HepG2 (cell line): ENCODE data around the gene GHRL.

Source experiments
- BRCA1 ChIP-seq: sonication (generic); formaldehyde crosslinking; IDR thresholded peaks from 2 replicates; pipeline ENCODE4 v1.4.0; 2020; ENCODE audit warnings: missing genetic modification reagents
- CTCF ChIP-seq: sonication (generic); formaldehyde crosslinking; IDR thresholded peaks from 2 replicates; pipeline ENCODE4 v1.5.0; 2020; ENCODE audit warnings: mild to moderate bottlenecking, missing genetic modification reagents, moderate library complexity
- FOSL2 ChIP-seq: sonication (generic); formaldehyde crosslinking; IDR thresholded peaks from 2 replicates; pipeline ENCODE4 v1.4.0; 2020; ENCODE audit warnings: missing genetic modification reagents
- ISL2 ChIP-seq: sonication (generic); formaldehyde crosslinking; IDR thresholded peaks from 2 replicates; pipeline ENCODE4 v1.5.0; 2020; ENCODE audit warnings: missing genetic modification reagents
- NFKB2 ChIP-seq: sonication (generic); formaldehyde crosslinking; IDR thresholded peaks from 2 replicates; pipeline ENCODE4 v1.4.0; 2020; ENCODE audit warnings: missing genetic modification reagents, borderline replicate concordance
- POLR2A ChIP-seq, 2 experiments: IDR thresholded peaks; 2 replicates each; pipeline ENCODE4 v1.6.1; 2011; ENCODE audit warnings: low read depth in 2 of 2, low read length in 2 of 2, mild to moderate bottlenecking in 1 of 2, moderate library complexity in 1 of 2; ENCODE audit not compliant: insufficient read depth in 1 of 2
- TAF1 ChIP-seq: sonication (generic); formaldehyde crosslinking; IDR thresholded peaks from 2 replicates; pipeline ENCODE4 v1.4.0; 2020; ENCODE audit warnings: missing genetic modification reagents
- ZNF232 ChIP-seq: sonication (generic); formaldehyde crosslinking; IDR thresholded peaks from 2 replicates; pipeline ENCODE4 v1.4.0; 2020; ENCODE audit warnings: missing genetic modification reagents, borderline replicate concordance
- ZNF460 ChIP-seq: sonication (generic); formaldehyde crosslinking; IDR thresholded peaks from 2 replicates; pipeline ENCODE4 v1.5.1; 2020; ENCODE audit warnings: missing genetic modification reagents, mild to moderate bottlenecking, borderline replicate concordance
- TF ChIP-seq, protein P1 (sequence below), 2 experiments: IDR thresholded peaks; 2 replicates each; pipeline ENCODE4 v1.6.1; 2011 to 2012; ENCODE audit warnings: low read length in 2 of 2, borderline replicate concordance in 1 of 2, low read depth in 1 of 2, mild to moderate bottlenecking in 1 of 2, moderate library complexity in 1 of 2
- TF ChIP-seq, protein P2 (sequence below): sonication (generic); formaldehyde crosslinking; IDR thresholded peaks from 2 replicates; pipeline ENCODE4 v1.5.0; 2020; ENCODE audit warnings: missing genetic modification reagents
- TF ChIP-seq, protein P3 (sequence below): sonication (generic); formaldehyde crosslinking; IDR thresholded peaks from 2 replicates; pipeline ENCODE4 v1.8.1; 2023; ENCODE audit warnings: missing genetic modification reagents, inconsistent platforms, borderline replicate concordance

GRCh38 chr3:10272977-10273376 lies 19.8 kb downstream of the GHRL start:
- TF ChIP-seq POLR2A (IDR thresholded peaks at IDR 0.05; ENCODE audit: insufficient read depth in 1 of 2, low read depth in 2 of 2, low read length in 2 of 2) (no peak), CTCF (no peak), ZNF232 (CRISPR knock-in tag) (no peak), ZNF460 (CRISPR knock-in tag) (no peak), ISL2 (no peak), TAF1 (CRISPR knock-in tag) (no peak), NFKB2 (CRISPR knock-in tag) (no peak), BRCA1 (CRISPR knock-in tag) (no peak), FOSL2 (CRISPR knock-in tag) (no peak)
- TF ChIP-seq, protein P1, sequence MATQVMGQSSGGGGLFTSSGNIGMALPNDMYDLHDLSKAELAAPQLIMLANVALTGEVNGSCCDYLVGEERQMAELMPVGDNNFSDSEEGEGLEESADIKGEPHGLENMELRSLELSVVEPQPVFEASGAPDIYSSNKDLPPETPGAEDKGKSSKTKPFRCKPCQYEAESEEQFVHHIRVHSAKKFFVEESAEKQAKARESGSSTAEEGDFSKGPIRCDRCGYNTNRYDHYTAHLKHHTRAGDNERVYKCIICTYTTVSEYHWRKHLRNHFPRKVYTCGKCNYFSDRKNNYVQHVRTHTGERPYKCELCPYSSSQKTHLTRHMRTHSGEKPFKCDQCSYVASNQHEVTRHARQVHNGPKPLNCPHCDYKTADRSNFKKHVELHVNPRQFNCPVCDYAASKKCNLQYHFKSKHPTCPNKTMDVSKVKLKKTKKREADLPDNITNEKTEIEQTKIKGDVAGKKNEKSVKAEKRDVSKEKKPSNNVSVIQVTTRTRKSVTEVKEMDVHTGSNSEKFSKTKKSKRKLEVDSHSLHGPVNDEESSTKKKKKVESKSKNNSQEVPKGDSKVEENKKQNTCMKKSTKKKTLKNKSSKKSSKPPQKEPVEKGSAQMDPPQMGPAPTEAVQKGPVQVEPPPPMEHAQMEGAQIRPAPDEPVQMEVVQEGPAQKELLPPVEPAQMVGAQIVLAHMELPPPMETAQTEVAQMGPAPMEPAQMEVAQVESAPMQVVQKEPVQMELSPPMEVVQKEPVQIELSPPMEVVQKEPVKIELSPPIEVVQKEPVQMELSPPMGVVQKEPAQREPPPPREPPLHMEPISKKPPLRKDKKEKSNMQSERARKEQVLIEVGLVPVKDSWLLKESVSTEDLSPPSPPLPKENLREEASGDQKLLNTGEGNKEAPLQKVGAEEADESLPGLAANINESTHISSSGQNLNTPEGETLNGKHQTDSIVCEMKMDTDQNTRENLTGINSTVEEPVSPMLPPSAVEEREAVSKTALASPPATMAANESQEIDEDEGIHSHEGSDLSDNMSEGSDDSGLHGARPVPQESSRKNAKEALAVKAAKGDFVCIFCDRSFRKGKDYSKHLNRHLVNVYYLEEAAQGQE (IDR thresholded peaks at IDR 0.05; ENCODE audit: borderline replicate concordance in 1 of 2, low read depth in 1 of 2, low read length in 2 of 2), result no peak
- TF ChIP-seq, protein P2, sequence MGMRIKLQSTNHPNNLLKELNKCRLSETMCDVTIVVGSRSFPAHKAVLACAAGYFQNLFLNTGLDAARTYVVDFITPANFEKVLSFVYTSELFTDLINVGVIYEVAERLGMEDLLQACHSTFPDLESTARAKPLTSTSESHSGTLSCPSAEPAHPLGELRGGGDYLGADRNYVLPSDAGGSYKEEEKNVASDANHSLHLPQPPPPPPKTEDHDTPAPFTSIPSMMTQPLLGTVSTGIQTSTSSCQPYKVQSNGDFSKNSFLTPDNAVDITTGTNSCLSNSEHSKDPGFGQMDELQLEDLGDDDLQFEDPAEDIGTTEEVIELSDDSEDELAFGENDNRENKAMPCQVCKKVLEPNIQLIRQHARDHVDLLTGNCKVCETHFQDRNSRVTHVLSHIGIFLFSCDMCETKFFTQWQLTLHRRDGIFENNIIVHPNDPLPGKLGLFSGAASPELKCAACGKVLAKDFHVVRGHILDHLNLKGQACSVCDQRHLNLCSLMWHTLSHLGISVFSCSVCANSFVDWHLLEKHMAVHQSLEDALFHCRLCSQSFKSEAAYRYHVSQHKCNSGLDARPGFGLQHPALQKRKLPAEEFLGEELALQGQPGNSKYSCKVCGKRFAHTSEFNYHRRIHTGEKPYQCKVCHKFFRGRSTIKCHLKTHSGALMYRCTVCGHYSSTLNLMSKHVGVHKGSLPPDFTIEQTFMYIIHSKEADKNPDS (CRISPR knock-in tag), result no peak
- TF ChIP-seq, protein P3, sequence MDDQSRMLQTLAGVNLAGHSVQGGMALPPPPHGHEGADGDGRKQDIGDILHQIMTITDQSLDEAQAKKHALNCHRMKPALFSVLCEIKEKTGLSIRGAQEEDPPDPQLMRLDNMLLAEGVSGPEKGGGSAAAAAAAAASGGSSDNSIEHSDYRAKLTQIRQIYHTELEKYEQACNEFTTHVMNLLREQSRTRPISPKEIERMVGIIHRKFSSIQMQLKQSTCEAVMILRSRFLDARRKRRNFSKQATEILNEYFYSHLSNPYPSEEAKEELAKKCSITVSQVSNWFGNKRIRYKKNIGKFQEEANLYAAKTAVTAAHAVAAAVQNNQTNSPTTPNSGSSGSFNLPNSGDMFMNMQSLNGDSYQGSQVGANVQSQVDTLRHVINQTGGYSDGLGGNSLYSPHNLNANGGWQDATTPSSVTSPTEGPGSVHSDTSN (CRISPR knock-in tag), result no peak
